GM23338 (cell line): ENCODE measurements around the gene PLEKHJ1. TPM values are rescaled to one million over a fixed set of nuclear protein-coding genes. Genes with fewer than 3 reads are reported as not detected.

ENCODE experiments used
- ATAC-seq: fragments of 200-7000 bp; cut with Tn5 transposase; 3 replicates; pipeline ENCODE4 v1.9.1; 2020
- DNase-seq: peaks from one replicate; pipeline ENCODE4 v3.0.0-alpha.2; 2015; ENCODE audit warnings: low spot score
- H2AFZ ChIP-seq: fragments of 200-600 bp; sonication (generic); 2 replicates; pipeline ENCODE4 v1.8.0; 2016; ENCODE audit warnings: antibody characterized with exemption, mild to moderate bottlenecking, moderate library complexity
- H3F3A ChIP-seq: fragments of 200-600 bp; sonication (generic); replicated peaks from 2 replicates; pipeline ENCODE4 v1.8.0; 2017; ENCODE audit warnings: antibody characterized with exemption, mixed run types, low read depth
- H3K27ac ChIP-seq: fragments of 200-600 bp; sonication (generic); 2 replicates; pipeline ENCODE4 v1.6.1; 2016; ENCODE audit warnings: low read depth
- H3K27me3 ChIP-seq: fragments of 200-600 bp; sonication (generic); 2 replicates; pipeline ENCODE4 v1.8.0; 2016; ENCODE audit warnings: mild to moderate bottlenecking, mixed run types, moderate library complexity; ENCODE audit not compliant: insufficient read depth
- H3K36me3 ChIP-seq: fragments of 200-600 bp; sonication (generic); 2 replicates; pipeline ENCODE4 v1.8.0; 2016; ENCODE audit warnings: mild to moderate bottlenecking; ENCODE audit not compliant: insufficient read depth
- H3K4me1 ChIP-seq: fragments of 200-600 bp; sonication (generic); 2 replicates; pipeline ENCODE4 v1.8.0; 2016; ENCODE audit warnings: mild to moderate bottlenecking, moderate library complexity; ENCODE audit not compliant: insufficient read depth
- H3K4me2 ChIP-seq: fragments of 200-600 bp; sonication (generic); 2 replicates; pipeline ENCODE4 v1.7.1; 2017; ENCODE audit warnings: mixed run types
- H3K4me3 ChIP-seq: fragments of 200-600 bp; sonication (generic); 2 replicates; pipeline ENCODE4 v1.6.1; 2016; ENCODE audit warnings: mixed run types
- H3K79me2 ChIP-seq: fragments of 200-600 bp; sonication (generic); replicated peaks from 2 replicates; pipeline ENCODE4 v1.8.0; 2017; ENCODE audit warnings: mild to moderate bottlenecking; ENCODE audit not compliant: insufficient read depth
- H3K9me2 ChIP-seq: fragments of 200-600 bp; sonication (generic); 2 replicates; pipeline ENCODE4 v1.8.0; 2017; ENCODE audit not compliant: insufficient read depth
- H4K20me1 ChIP-seq: fragments of 200-600 bp; sonication (generic); replicated peaks from 2 replicates; pipeline ENCODE4 v1.8.0; 2017; ENCODE audit warnings: mild to moderate bottlenecking; ENCODE audit not compliant: insufficient read depth
- H3K27ac Mint-ChIP-seq: 2 replicates; pipeline ENCODE4 v1.8.0; 2020; ENCODE audit warnings: inconsistent platforms, mild to moderate bottlenecking, moderate library complexity, mixed read lengths
- H3K27me3 Mint-ChIP-seq: 3 replicates; pipeline ENCODE4 v1.8.0; 2022; ENCODE audit warnings: low read depth, mild to moderate bottlenecking, moderate library complexity, mixed read lengths, inconsistent platforms; ENCODE audit not compliant: insufficient read depth, poor library complexity
- H3K36me3 Mint-ChIP-seq: 3 replicates; pipeline ENCODE4 v1.8.0; 2021; ENCODE audit warnings: low read depth, mild to moderate bottlenecking, inconsistent platforms, moderate library complexity, mixed read lengths
- H3K4me1 Mint-ChIP-seq: 3 replicates; pipeline ENCODE4 v1.8.0; 2020; ENCODE audit warnings: mild to moderate bottlenecking, inconsistent platforms, mixed read lengths
- H3K4me3 Mint-ChIP-seq: 3 replicates; pipeline ENCODE4 v1.8.0; 2021; ENCODE audit warnings: moderate library complexity, mild to moderate bottlenecking, inconsistent platforms, mixed read lengths
- H3K9me3 Mint-ChIP-seq: 3 replicates; pipeline ENCODE4 v1.8.0; 2020; ENCODE audit warnings: moderate library complexity, mild to moderate bottlenecking, inconsistent platforms, mixed read lengths
- CREB1 ChIP-seq: fragments of 250-450 bp; sonication (Bioruptor Pico); IDR thresholded peaks from 2 replicates; pipeline ENCODE4 v1.5.0; 2020; ENCODE audit warnings: low read depth, mild to moderate bottlenecking, moderate library complexity
- EZH2 ChIP-seq: fragments of 200-600 bp; sonication (generic); IDR thresholded peaks from one replicate; pipeline ENCODE4 v1.8.0; 2017; ENCODE audit warnings: antibody characterized with exemption, mild to moderate bottlenecking, low read depth; ENCODE audit not compliant: unreplicated experiment
- EZH2phosphoT487 ChIP-seq: fragments of 200-600 bp; sonication (generic); IDR thresholded peaks from one replicate; pipeline ENCODE4 v1.8.1; 2018; ENCODE audit warnings: antibody characterized with exemption; ENCODE audit not compliant: unreplicated experiment
- JUNB ChIP-seq: IDR thresholded peaks from one replicate; pipeline ENCODE4 v1.6.1; 2016; ENCODE audit warnings: antibody characterized with exemption; ENCODE audit not compliant: unreplicated experiment
- NANOG ChIP-seq: IDR thresholded peaks from 2 replicates; pipeline ENCODE4 v1.6.1; 2016; ENCODE audit warnings: antibody characterized with exemption, borderline replicate concordance
- POLR2AphosphoS5 ChIP-seq: IDR thresholded peaks from 2 replicates; pipeline ENCODE4 v1.6.1; 2016; ENCODE audit warnings: antibody characterized with exemption, low read depth
- STAT1 ChIP-seq: IDR thresholded peaks from one replicate; pipeline ENCODE4 v1.6.1; 2016; ENCODE audit warnings: antibody characterized with exemption; ENCODE audit not compliant: unreplicated experiment
- ZNF114 ChIP-seq: fragments of 250-450 bp; sonication (Bioruptor Pico); IDR thresholded peaks from 2 replicates; pipeline ENCODE4 v1.5.0; 2020; ENCODE audit warnings: mild to moderate bottlenecking, moderate library complexity
- ZNF331 ChIP-seq: fragments of 250-450 bp; sonication (Bioruptor Pico); IDR thresholded peaks from 2 replicates; pipeline ENCODE4 v1.5.0; 2020; ENCODE audit warnings: low read depth, mild to moderate bottlenecking, moderate library complexity
- polyA plus RNA-seq: library from polyadenylated mRNA; unstranded; fragments of >200 nt; fragmentation: Nextera tagmentation; extraction: Ambion mirVana; gene quantifications from 2 replicates; pipeline ENCODE4 v1.2.1, GENCODE V29; 2016
- total RNA-seq: library from RNA; depleted of rRNA; stranded (reverse); fragments of >200 nt; shearing (Covaris generic); gene quantifications from 2 replicates; pipeline ENCODE4 v1.2.3, GENCODE V29; 2014
- TF ChIP-seq, protein P1 (sequence below): fragments of 250-450 bp; sonication (Bioruptor Pico); IDR thresholded peaks from 2 replicates; pipeline ENCODE4 v1.5.0; 2020; ENCODE audit warnings: mild to moderate bottlenecking, moderate library complexity
- TF ChIP-seq, protein P2 (sequence below): IDR thresholded peaks from one replicate; pipeline ENCODE4 v1.6.1; 2018; ENCODE audit warnings: antibody characterized with exemption; ENCODE audit not compliant: unreplicated experiment
- TF ChIP-seq, protein P3 (sequence below): IDR thresholded peaks from 2 replicates; pipeline ENCODE4 v1.6.1; 2016; ENCODE audit warnings: antibody characterized with exemption
- TF ChIP-seq, protein P4 (sequence below), 2 experiments: fragments of 200-600 bp in 1 of 2; sonication (generic) in 1 of 2; conservative IDR thresholded peaks; 2 replicates each; pipeline versions ENCODE4 v1.5.1 to v1.6.1; 2016 to 2017; ENCODE audit warnings: antibody characterized with exemption in 2 of 2, low read depth in 2 of 2, mild to moderate bottlenecking in 2 of 2, moderate library complexity in 1 of 2

The PLEKHJ1 gene
- total and polyA plus RNA-seq, 2 experiments from 2014 or later: 146 to 210 TPM

DNA sequence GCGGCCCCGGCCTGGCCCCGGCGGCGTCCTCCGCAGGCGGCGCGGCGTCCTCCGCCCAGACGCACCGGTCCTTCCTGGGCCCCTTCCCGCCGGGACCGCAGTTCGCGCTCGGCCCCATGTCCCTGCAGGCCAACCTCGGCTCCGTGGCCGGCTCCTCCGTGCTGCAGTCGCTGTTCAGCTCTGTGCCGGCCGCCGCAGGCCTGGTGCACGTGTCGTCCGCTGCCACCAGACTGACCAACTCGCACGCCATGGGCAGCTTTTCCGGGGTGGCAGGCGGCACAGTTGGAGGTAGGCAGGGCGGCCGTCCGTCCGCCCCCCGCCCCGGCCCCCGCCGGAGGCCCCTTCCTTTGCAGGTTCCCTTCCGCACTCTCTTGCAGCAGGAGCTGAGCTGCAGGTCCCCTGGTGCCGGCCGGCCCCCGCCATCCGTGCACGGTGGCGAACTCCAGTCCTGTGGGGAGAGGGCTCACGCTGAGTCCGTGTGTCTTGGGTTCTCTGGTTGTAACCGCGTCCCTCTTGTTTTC, 9.2 kb downstream of the PLEKHJ1 start:
- H3K36me3 ChIP-seq: no peaks in the 10 kb centered on the region; the same call in 1 of the 2 replicates

More for the DNA sequence above, 9.2 kb downstream of the PLEKHJ1 start:
- Histone ChIP-seq H3K27ac (no peak overlapping the region), H3F3A (0 out of 2 replicates have a peak, but pooled peaks cover 7% of the 10 kb centered on the region), H4K20me1 (peaks cover 5% of the 10 kb centered on the region; the same call in 1 of the 2 replicates), H3K4me2 (no peak overlapping the region), H3K79me2 (no peaks in the 10 kb centered on the region), H3K4me3 (no peak overlapping the region), H3K27me3 (no peaks in the 10 kb centered on the region), H2AFZ (no peak overlapping the region), H3K9me2 (no peaks in the 10 kb centered on the region), H3K4me1 (no peaks in the 10 kb centered on the region)
- no peaks in the 10 kb centered on the region for H3K4me1 Mint-ChIP-seq
- H3K27me3 Mint-ChIP-seq: peaks cover 6% of the 10 kb centered on the region
- ATAC-seq (no peak), DNase-seq (no peak)
- no peak overlapping the region for H3K27ac Mint-ChIP-seq
- H3K9me3 Mint-ChIP-seq: no peaks in the 10 kb centered on the region
- no peak overlapping the region for H3K4me3 Mint-ChIP-seq
- TF ChIP-seq CREB1 (CRISPR knock-in tag) (no peak), EZH2phosphoT487 (no peak), ZNF331 (no peak), NANOG (no peak), ZNF114 (CRISPR knock-in tag) (no peak), EZH2 (no peak), POLR2AphosphoS5 (no peak), JUNB (no peak), STAT1 (no peak)
- TF ChIP-seq, protein P1, sequence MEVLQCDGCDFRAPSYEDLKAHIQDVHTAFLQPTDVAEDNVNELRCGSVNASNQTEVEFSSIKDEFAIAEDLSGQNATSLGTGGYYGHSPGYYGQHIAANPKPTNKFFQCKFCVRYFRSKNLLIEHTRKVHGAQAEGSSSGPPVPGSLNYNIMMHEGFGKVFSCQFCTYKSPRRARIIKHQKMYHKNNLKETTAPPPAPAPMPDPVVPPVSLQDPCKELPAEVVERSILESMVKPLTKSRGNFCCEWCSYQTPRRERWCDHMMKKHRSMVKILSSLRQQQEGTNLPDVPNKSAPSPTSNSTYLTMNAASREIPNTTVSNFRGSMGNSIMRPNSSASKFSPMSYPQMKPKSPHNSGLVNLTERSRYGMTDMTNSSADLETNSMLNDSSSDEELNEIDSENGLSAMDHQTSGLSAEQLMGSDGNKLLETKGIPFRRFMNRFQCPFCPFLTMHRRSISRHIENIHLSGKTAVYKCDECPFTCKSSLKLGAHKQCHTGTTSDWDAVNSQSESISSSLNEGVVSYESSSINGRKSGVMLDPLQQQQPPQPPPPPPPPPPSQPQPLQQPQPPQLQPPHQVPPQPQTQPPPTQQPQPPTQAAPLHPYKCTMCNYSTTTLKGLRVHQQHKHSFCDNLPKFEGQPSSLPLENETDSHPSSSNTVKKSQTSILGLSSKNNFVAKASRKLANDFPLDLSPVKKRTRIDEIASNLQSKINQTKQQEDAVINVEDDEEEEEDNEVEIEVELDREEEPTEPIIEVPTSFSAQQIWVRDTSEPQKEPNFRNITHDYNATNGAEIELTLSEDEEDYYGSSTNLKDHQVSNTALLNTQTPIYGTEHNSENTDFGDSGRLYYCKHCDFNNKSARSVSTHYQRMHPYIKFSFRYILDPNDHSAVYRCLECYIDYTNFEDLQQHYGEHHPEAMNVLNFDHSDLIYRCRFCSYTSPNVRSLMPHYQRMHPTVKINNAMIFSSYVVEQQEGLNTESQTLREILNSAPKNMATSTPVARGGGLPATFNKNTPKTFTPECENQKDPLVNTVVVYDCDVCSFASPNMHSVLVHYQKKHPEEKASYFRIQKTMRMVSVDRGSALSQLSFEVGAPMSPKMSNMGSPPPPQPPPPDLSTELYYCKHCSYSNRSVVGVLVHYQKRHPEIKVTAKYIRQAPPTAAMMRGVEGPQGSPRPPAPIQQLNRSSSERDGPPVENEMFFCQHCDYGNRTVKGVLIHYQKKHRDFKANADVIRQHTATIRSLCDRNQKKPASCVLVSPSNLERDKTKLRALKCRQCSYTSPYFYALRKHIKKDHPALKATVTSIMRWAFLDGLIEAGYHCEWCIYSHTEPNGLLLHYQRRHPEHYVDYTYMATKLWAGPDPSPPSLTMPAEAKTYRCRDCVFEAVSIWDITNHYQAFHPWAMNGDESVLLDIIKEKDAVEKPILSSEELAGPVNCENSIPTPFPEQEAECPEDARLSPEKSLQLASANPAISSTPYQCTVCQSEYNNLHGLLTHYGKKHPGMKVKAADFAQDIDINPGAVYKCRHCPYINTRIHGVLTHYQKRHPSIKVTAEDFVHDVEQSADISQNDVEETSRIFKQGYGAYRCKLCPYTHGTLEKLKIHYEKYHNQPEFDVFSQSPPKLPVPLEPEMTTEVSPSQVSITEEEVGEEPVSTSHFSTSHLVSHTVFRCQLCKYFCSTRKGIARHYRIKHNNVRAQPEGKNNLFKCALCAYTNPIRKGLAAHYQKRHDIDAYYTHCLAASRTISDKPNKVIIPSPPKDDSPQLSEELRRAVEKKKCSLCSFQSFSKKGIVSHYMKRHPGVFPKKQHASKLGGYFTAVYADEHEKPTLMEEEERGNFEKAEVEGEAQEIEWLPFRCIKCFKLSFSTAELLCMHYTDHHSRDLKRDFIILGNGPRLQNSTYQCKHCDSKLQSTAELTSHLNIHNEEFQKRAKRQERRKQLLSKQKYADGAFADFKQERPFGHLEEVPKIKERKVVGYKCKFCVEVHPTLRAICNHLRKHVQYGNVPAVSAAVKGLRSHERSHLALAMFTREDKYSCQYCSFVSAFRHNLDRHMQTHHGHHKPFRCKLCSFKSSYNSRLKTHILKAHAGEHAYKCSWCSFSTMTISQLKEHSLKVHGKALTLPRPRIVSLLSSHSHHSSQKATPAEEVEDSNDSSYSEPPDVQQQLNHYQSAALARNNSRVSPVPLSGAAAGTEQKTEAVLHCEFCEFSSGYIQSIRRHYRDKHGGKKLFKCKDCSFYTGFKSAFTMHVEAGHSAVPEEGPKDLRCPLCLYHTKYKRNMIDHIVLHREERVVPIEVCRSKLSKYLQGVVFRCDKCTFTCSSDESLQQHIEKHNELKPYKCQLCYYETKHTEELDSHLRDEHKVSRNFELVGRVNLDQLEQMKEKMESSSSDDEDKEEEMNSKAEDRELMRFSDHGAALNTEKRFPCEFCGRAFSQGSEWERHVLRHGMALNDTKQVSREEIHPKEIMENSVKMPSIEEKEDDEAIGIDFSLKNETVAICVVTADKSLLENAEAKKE (CRISPR knock-in tag): no peak
- TF ChIP-seq, protein P2, sequence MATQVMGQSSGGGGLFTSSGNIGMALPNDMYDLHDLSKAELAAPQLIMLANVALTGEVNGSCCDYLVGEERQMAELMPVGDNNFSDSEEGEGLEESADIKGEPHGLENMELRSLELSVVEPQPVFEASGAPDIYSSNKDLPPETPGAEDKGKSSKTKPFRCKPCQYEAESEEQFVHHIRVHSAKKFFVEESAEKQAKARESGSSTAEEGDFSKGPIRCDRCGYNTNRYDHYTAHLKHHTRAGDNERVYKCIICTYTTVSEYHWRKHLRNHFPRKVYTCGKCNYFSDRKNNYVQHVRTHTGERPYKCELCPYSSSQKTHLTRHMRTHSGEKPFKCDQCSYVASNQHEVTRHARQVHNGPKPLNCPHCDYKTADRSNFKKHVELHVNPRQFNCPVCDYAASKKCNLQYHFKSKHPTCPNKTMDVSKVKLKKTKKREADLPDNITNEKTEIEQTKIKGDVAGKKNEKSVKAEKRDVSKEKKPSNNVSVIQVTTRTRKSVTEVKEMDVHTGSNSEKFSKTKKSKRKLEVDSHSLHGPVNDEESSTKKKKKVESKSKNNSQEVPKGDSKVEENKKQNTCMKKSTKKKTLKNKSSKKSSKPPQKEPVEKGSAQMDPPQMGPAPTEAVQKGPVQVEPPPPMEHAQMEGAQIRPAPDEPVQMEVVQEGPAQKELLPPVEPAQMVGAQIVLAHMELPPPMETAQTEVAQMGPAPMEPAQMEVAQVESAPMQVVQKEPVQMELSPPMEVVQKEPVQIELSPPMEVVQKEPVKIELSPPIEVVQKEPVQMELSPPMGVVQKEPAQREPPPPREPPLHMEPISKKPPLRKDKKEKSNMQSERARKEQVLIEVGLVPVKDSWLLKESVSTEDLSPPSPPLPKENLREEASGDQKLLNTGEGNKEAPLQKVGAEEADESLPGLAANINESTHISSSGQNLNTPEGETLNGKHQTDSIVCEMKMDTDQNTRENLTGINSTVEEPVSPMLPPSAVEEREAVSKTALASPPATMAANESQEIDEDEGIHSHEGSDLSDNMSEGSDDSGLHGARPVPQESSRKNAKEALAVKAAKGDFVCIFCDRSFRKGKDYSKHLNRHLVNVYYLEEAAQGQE: no peak
- TF ChIP-seq, protein P3, sequence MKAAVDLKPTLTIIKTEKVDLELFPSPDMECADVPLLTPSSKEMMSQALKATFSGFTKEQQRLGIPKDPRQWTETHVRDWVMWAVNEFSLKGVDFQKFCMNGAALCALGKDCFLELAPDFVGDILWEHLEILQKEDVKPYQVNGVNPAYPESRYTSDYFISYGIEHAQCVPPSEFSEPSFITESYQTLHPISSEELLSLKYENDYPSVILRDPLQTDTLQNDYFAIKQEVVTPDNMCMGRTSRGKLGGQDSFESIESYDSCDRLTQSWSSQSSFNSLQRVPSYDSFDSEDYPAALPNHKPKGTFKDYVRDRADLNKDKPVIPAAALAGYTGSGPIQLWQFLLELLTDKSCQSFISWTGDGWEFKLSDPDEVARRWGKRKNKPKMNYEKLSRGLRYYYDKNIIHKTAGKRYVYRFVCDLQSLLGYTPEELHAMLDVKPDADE: no peak
- TF ChIP-seq, protein P4, sequence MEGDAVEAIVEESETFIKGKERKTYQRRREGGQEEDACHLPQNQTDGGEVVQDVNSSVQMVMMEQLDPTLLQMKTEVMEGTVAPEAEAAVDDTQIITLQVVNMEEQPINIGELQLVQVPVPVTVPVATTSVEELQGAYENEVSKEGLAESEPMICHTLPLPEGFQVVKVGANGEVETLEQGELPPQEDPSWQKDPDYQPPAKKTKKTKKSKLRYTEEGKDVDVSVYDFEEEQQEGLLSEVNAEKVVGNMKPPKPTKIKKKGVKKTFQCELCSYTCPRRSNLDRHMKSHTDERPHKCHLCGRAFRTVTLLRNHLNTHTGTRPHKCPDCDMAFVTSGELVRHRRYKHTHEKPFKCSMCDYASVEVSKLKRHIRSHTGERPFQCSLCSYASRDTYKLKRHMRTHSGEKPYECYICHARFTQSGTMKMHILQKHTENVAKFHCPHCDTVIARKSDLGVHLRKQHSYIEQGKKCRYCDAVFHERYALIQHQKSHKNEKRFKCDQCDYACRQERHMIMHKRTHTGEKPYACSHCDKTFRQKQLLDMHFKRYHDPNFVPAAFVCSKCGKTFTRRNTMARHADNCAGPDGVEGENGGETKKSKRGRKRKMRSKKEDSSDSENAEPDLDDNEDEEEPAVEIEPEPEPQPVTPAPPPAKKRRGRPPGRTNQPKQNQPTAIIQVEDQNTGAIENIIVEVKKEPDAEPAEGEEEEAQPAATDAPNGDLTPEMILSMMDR (conservative IDR thresholded peaks at IDR 0.05; ENCODE audit: low read depth in 2 of 2): no peak
- H3K36me3 Mint-ChIP-seq: peaks cover 31% of the 10 kb centered on the region
